ENCODE results near the gene TMEM164.
"Not testable (repeated sequence)": the region's sequence is repeated elsewhere in the genome, so short reads cannot be mapped to it uniquely, and the experiment has no call there.

The TMEM164 gene

DNA sequence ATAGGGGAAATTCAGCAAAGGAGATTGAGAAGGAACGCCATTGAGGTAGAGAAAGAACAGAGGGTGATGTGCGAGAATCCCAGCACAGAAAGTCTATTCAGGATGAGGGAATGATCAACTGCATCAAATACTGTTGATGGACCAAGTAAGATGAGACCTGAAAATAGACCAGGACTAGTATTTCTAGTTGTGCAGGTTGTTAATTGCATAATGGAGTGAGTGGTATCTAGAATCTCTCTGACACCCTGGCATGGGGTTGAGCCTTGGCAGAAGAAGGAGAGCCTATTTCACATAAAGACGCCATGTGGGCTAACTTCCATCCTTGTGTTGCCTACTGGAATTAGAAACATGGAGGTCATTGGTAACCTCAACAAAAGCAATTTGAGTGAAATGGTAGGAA is 135.6 kb downstream of the TMEM164 start:
- no peak for DNase-seq

DNA sequence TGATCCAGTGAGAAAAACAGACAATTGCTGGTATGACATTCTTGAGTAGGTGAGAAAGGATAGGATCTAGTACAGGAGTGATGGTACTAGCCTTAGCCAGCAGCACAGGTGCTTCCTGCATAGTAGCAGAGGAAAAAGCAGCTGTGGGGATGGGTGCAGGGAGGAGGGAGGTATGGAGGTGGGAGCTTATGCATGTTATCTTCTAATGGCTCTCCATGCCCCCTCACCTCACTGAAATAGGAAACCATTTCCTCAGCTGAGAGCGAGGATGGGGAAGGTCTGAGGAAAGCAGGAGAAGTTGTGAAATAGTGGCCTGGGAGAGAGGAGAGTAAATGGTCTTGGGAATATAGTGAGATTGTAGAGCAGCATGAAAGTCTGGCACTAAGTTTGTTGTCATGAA is 136.3 kb downstream of the TMEM164 start:
- DNase-seq = no peak

DNA sequence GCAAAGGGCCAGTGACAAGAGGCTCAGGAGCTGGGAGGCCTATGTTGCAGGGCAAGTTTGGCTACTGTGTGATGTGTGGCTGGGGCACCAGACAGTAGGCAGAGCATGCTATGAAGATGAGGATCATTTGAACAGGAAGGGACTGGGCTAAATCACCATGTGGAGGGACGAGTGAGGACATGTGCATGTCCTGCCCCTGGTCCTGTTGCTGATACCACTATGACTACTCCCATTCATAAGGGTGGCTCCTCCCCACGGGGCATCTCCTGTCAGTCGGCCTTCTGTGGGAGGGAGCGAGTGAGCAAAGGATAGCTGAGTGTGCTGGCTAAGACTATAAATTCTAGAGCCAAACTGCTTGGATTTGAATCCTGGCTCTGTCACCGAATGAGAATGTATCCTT is 139.2 kb downstream of the TMEM164 start:
- no peak for DNase-seq

DNA sequence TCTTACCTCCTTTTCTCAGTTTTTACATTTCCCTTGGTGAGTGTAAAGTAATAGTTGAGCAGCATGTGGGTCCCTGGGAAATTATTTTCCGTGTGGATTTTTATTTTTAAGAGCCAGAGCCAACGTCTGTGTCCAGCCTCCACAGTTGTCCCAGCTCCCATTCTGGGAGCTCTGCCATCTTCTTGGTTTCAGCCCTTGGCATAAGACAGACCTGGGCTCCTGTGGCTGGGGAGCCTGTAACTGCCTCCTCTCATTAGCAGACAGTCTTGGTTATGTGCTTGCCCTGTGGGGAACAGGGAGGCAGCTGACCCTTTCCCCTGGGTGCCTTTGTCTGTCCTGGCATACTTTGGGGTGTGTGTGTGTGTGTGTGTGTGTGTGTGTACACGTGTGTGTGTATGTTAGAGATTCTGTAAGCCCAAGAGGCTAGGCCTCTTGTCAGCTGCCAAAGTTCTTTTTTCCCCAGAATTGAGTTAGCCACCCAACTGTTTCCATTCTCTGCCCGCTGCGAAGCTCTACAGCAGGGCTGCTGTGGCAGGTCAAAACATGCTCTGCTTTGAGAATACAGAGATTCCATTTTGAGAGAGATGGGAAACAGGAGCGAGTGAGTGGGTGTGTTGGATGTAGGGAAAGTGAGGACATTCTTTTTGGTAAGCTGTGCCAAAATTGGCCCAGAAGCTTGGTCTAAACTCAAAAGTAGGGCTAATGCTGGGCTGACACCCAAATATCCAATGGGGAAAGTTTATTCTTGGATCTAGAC is 140.7 kb downstream of the TMEM164 start:
- no peak for DNase-seq

DNA sequence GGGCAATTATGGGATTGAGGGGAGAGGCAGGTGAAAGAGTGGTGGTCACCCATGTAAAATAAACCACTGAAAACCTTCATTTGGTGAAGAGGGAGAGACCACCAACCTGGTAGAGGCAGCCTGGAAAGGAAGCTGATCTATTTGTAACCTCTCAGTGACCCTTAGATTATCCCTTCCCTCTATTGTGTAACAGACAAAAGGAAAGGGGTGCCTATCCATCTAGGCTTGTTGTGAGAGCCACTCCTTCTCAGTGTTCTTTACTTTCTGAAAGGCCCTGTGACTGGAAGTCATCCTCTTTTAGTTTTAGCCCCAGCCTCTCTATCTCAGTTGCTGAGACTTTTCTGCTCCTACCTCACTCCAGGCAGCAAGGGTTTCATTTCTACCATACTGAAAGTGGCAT is 142.4 kb downstream of the TMEM164 start:
- DNase-seq = no peak

DNA sequence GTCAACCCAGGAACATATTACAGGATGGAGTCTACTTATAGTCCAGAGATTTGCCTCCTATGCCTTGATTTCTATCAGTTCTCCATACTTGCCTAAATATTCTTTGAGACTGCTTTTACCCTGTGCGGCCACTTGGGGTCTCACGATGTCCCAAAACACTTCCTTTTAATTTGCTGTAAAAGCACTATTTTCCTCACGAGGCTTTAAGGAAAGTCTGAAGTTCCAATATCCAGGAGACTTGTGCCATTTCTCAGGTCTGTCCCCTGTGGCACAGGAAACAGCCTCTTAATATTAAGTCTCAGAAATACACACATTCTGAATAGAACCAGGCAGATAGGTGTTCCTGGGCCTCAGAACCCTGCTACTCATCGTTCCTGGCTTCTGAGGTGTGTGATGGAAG is 142.9 kb downstream of the TMEM164 start:
- DNase-seq = peak; percentile 11

DNA sequence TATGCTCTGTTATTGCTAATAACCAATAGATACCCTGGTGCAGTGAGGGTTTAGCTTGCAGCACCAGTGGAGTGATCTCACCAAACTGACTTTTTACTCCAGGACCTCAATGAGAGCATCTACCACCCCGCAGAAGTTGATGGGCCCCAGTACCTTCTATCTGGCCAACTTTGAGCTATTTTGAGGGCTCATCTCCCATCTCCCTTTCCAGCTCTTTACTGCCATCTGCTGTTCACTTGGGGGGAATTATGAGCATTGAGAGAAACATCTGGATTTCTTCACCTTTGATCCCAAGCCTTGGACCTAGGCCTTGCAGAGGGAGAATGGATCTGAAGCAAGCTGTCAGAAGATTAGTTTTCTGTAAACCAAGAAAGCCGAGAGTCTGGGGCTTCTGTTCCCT is 143.6 kb downstream of the TMEM164 start:
- DNase-seq = peak; percentile 35

DNA sequence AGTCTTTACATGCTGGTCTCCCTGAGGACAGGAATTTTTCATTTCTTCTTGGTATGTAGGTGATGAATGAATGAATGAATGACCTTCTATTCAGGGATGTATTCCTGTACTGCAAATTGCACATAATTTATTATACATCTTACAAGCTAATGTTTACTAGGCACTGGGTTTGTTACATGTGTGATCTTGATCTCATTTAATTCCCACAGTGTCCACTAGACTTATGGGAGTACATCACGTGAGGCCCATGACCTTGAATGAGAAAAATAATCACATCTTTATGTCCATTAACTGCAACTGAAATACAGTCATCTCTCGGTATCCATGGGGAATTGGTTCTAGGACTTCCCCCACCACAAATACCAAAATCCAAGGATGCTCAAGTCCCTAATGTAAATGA is 150.3 kb downstream of the TMEM164 start:
- no peak for DNase-seq

DNA sequence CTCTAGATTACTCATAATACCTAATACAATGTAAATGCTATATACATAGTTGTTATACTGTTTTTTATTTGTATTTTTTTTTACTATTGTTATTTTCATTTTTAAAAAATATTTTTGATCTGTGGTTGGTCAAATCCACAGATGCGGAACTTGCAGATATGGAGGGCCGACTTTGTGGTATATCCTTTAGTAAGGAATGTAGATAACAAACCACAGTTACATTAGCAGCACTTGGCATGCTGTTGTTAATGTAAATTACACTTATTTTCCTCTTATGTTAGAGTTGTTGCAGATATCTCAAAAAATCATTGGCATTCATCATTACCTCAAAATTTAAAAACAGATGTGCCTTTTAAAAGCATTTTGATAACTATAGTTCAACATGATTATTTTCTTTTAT is 151.0 kb downstream of the TMEM164 start:
- no peak for DNase-seq

DNA sequence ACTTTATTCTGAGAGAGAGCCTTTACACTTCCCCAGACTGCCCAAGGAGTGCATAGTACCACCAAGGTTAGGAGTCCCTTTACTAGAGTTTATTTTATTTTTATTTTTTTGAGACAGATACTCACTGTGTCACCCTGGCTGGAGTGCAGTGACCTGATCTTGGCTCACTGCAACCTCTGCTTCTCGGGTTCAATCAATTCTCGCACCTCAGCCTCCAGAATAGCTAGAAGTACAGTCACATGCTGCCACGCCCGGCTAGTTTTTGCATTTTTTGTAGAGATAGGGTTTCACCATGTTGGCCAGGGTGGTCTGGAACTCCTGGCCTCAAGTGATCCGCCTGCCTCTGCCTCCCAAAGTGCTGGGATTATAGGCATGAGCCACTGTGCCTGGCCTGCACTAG is 151.4 kb downstream of the TMEM164 start:
- DNase-seq = not testable (repeated sequence)

DNA sequence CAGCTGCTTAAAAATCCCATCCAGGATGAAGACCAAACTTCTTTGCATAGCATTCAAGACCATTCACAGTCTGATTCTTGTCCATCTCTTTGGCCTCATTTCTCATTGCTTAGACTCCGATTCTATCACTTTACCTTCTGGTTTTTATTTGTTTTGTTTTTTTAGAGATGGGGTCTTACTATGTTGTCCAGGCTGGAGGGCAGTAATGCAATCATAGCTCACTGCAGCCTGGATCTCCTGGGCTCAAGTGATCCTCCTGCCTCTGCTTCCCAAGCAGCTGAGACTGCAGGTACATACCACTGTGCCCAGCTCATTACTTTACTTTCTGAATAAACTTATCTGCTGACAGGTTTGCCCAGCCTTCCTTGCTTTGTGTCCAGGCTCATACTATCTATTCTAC is 152.8 kb downstream of the TMEM164 start:
- DNase-seq = no peak

DNA sequence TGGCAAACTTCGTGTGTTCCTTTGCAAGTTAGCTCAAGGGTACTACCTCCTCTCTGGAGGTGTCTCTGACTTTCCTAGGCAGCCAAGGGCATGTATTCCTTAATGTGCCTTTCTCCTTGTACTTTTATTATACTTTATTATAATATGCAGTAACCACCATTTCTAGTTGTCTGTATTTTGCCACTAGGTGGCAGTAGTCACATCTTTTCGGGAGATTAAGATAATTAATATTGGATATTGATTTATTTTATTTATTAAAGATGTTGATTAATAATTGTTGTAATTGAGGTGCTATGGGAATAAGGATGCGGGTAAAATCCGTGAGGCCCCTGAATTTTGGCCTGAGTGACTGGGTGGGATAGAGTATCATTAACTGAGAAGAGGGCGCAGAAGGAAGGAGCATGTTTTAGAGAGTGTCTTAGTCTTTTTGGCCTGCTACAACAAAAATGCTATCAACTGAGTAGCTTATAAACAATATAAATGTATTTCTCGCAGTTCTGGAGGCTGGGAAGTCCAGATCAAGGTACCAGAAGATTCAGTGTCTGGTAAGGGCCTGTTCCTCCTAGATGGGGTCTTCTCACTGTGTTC is 153.3 kb downstream of the TMEM164 start:
- DNase-seq = peak; percentile 5

DNA sequence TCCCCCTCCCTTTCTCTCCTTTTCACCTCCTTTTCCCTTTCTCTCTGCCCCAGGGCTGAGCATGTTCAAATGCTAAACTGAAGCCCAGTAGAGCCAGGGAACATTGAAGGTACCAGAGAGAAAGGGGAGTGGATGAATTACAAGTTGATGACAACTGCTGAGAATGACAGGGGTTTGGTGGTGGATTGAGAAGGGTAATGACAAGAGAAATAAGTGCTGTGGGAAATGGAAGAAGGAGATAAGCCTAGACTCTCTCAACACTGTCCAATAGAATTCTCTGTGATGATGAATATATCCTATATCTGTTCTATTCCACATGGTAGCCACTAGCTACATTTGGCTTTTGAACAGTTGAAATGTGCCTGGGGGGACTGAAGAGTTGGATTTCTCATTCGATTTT is 154.5 kb downstream of the TMEM164 start:
- DNase-seq = no peak

DNA sequence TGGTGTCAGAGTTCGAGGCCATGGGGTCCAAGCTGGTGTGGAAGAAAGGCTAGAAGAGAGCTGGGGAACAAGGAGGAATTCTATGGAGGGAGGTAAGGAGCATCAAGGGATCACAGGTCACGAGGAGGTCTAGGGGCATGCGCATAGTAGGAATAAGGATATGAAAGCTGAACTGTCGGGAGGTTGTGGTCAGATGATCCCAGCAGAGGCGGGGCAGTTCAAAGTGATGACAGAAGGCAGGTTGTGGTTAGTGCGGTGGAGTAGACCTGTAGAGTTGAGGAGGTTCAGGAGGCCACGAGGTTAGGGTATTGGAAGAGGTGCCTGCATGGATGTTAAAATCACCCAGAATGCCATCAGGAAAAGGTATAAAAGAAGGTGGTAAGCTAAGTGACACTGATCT is 156.3 kb downstream of the TMEM164 start:
- DNase-seq = no peak

DNA sequence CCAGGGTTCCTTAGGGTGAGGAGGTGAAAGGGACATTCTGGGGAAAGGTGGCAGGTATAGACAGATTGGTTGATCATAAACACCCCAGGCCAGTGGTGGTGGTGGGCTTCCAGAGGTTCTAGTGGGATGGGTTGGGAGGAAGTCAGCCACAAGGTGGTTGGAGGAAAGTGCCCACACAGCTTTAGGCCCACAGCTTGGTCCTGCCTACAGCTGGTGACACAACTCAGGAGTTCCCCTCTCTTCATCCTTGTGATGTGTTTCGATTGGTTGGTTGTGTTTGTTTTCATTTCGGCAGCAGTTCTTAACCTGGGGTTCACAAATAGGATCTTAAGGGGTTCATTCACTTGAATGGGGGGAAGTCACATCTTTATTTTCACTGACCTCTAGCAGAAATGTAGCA is 157.0 kb downstream of the TMEM164 start:
- DNase-seq = no peak

DNA sequence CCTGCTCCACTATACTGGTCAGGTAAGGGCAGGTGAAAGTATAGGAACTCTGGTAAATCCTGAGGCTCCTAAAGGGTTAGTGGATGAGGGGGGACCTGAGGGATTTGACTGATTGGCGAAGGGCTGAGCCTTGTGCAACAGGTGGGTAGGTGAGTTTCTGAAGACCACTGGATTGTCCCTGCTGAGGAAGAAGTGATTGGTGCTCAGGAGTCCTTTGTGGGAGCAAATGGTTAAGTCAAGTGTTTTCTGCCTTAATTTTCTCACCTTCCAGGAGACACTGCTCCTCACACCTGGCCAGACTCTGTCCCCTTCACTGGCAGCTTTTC is 158.4 kb downstream of the TMEM164 start:
- DNase-seq = no peak

DNA sequence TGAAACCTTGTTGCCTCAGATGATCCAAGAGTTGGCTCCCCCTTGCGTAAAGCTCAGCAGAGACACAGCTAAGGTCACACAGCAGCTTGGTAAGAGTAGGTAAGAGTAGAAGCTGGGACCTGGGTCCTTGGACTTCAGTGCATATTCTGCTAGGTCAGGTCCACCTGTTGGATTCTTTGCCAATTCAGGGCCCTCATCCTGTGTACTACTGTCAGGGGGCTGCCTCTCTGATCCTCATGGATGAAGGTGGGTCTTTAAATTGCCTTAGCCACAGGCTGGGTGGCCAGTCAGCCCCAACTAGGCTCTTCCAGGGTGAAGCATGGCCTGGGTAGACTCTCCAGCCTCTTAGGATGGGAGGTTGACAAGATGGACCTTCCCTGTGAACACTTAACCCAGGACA is 159.2 kb downstream of the TMEM164 start:
- no peak for DNase-seq

DNA sequence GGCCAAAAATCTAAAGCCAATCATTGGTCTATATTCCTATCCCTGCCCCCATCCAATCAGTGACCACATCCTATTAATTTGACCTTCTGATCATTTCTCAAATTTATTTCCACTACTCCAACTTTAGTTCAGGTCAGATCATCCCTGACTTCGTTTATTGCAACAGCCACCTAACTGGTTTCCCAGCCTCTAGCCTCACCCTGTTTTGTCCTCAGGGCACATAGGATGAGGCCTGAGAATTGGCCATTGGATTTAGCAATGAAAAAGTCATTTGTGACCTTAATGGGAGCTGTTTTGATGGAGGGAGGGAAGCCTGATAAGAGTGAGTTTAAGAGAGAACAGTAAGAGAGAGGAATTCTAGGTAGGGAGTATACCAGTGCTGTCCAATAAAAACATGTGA is 160.0 kb downstream of the TMEM164 start:
- DNase-seq = no peak

DNA sequence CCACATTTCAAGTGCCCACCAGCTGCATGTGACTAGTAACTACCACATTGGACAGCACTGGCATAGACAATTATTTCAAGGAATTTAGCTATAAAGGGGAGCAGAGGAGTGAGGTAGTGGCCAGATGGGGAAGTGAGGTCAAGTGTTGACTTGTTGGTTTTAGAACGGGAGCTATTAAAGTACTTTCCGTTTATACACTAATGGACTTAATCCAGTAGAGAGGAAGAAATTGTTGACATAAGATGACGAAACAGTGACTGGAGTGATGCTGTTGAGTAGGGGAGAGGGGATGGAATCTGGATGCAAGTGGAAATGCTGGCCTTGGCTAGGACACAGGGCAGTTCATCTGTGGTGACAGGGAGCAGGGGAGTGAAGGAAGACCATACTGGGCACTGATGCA is 160.6 kb downstream of the TMEM164 start:
- DNase-seq = no peak

DNA sequence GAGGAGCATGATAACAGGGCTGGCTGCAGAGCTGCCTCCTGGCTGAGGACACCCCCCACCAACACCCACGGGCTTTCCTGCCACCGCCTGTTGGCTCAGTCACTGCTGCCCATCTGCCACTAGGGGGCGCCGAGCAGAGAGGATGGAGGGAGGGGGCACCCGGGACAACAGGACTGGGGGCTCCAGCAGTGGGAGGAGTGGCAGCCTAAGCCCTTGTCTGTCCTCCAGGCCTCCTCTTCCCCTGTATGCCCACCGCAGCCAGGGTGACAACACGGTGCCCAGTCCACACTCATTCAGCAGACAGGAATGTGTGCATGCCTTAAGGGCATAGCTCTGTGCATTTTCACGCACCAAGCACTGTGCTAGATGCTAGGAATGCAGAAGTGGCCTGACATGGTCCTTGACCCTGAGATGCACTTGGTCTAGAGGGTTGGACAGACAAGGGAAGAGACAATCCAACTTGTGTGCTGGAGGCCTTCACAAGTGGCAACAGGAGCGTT is 165.1 kb downstream of the TMEM164 start:
- peak; percentile 44 for DNase-seq

DNA sequence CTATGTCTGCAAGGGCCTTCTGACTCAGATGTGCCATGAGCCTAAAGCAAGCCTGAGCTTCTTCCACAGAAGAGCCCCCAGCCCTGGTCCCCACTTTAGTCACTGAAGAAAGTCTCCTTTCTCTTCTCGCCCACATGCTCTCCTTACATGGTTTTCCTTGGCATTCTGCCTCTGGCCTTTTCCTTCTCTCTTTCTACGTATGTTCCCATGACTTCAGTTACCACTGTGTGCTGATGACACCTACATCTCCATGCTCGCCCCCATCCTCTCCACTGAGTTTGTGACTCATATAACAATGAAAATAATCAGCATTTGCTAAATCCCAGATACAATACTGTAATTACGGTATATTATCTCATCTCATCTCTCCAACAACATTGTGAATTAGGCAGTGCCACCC is 165.7 kb downstream of the TMEM164 start:
- DNase-seq = no peak

DNA sequence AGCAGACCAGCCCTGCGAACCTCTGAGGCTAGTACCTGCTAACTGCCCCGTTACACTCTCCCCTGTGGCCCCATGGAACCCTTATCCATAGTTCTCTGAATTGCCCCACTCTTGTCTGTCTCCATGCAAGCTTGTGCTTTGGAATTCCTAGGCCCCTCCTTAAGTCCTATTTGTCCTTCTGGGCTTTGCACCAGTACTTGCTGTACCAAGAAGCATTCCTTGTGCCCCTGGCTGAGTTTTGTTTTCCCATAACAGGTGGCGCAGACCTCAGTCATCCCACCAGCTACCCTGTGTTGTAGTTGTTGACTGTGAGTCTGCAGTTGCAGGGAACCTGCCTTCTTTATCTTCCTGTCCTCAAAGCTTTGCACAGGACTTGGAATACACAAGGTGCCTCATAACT is 167.1 kb downstream of the TMEM164 start:
- DNase-seq = no peak

DNA sequence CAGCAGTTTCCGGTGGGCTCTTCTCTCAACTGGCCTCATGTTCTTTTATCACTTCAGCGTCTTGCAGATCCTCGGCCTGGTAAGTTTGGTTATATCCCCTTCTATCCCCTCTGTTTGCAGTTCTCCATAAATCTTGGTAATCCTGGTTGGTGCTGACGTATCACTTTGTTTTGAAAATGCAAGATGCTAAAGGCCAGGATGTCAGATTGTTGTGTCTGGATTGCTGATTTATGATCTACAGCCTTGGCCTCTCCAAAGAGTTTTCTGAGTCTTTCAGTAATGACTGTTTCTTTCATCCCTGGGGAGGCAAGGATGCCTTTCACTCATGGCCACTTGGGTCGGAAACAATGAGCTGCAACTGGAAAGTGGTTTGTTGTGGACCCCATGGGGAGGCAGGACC is 168.5 kb downstream of the TMEM164 start:
- no peak for DNase-seq

DNA sequence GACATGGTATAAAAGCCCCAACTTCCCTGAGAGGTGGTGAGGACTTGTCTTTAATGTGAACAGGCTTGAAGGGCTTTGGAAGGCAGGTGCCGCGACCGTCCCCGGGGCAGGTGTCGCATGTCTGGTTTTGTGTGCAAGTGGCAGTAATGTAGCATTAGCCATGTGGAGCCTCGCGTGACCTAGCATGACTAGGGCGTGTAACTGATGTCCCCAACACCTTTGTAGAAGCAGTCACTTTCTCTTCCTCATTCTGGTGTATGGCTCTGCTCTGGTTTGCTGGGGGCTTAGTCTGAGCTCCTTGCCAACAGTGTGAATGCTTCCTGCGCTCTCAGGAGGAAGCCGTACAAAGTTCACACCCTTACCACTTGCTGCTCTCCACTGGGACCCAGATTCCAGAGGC is 169.3 kb downstream of the TMEM164 start:
- no peak for DNase-seq

Data from stimulated activated CD4-positive, alpha-beta T cell treated with anti-CD3 and anti-CD28 coated beads, Interleukin-4, amount 100 ng/mL, for 24 hours (primary cell).